ENCODE data around the gene TNK1.

Gene TNK1

DNA sequence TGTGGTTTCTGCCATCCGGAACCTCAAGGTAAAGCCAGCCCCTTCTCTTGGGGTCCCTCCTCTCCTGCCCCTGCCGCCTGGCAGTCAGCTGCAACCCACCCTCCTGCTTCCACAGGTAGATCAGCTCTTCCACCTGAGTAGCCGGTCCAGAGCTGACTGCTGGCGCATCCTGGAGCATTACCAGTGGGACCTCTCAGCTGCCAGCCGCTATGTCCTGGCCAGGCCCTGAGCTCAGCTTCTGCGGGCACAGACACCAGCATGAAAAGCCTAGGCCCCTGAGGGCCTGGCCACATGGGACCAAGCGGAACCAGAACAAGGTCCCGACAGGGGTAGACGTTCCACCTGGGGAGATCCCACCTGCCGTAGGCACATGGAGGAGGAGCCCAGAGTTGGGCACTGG is 8.0 kb downstream of the TNK1 start:
- ATAC-seq (ENCODE audit: insufficient read depth, low read depth), result no peak
- Histone ChIP-seq H3K4me3 (ENCODE audit: low read depth in 1 of 2, low read length in 2 of 2) (no peak overlapping the region), H2AFZ (ENCODE audit: low read depth, low read length) (no peak overlapping the region), H4K20me1 (ENCODE audit: insufficient read depth, low read length) (no peaks in the 10 kb centered on the region), H3K4me1 (ENCODE audit: insufficient read depth, low read length) (peaks cover 18% of the 10 kb centered on the region), H3K9me3 (ENCODE audit: insufficient read depth, low read length, severe bottlenecking) (no peaks in the 10 kb centered on the region), H3K79me2 (ENCODE audit: insufficient read depth, low read length) (no peaks in the 10 kb centered on the region), H3K9ac (ENCODE audit: low read depth, low read length) (no peak overlapping the region), H3K27me3 (ENCODE audit: insufficient read depth, low read length, poor library complexity) (peaks cover 10% of the 10 kb centered on the region), H3K27ac (ENCODE audit: low read length) (no peak overlapping the region), H3K4me2 (ENCODE audit: insufficient read depth, low read length) (no peak overlapping the region), H3K36me3 (ENCODE audit: insufficient read depth, low read length) (no peaks in the 10 kb centered on the region)
- no peak for DNase-seq
- TF ChIP-seq CTCF (IDR thresholded peaks at IDR 0.05; ENCODE audit: borderline replicate concordance, extremely low read depth, low read length, poor library complexity, severe bottlenecking) (no peak), EZH2 (IDR thresholded peaks at IDR 0.05; ENCODE audit: borderline replicate concordance, low read depth, low read length, severe bottlenecking) (no peak)

DNA sequence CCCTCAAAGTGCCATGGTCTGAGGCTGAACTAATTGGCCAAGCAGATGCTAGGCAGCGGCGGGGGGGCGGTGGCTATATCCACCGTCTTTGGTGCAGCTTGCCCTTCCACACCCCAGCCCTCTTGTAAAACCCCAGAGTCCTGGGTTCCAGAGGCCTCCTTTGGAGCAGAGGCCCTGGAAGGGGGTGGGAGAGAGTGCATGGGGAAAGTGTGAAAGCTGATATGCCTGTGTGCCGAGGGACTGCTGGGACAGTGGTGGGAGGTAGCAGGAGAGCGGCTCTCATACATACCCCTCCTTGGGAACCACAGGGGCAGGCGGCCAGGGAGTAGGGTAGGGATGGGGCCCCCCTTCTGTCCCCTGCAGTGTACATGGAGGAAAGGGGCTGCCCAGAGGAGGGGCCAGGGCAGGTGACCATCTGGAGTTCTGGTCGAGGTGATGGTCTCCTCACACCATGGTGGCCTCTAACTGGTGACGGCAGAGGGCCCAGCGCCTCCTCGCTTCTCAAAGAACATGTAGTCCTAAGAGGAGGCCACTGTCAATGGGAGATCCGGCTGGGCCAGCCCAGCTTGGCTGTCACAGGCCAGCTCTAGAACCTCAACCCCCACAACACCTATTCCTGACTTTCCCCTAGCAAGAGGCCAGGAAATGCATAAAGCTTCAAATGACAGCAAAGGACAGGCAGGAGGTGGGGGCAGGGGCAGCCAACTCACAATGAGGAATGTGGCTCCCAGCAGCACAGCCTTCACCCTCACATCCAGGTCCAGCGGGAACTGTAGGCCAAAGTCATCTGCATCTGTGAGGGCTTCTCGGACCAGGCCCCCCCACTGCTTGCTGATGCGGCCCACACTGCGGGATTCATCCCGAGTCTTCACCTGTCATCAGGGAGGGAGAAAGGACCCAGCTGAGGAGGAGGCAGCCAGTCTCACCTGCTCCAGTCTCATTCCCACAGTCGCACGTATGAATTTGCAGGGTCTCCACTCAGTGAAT is 9.3 kb downstream of the TNK1 start:
- Histone ChIP-seq H3K9ac (ENCODE audit: low read depth, low read length) (no peak overlapping the region), H4K20me1 (ENCODE audit: insufficient read depth, low read length) (no peaks in the 10 kb centered on the region), H3K4me1 (ENCODE audit: insufficient read depth, low read length) (peaks cover 19% of the 10 kb centered on the region), H3K9me3 (ENCODE audit: insufficient read depth, low read length, severe bottlenecking) (no peaks in the 10 kb centered on the region), H3K79me2 (ENCODE audit: insufficient read depth, low read length) (no peaks in the 10 kb centered on the region), H3K36me3 (ENCODE audit: insufficient read depth, low read length) (no peaks in the 10 kb centered on the region), H2AFZ (ENCODE audit: low read depth, low read length) (no peak overlapping the region), H3K4me2 (ENCODE audit: insufficient read depth, low read length) (no peak overlapping the region), H3K27ac (ENCODE audit: low read length) (no peak overlapping the region), H3K4me3 (ENCODE audit: low read depth in 1 of 2, low read length in 2 of 2) (no peak overlapping the region), H3K27me3 (ENCODE audit: insufficient read depth, low read length, poor library complexity) (no peaks in the 10 kb centered on the region)
- no peak for TF ChIP-seq EZH2 (IDR thresholded peaks at IDR 0.05; ENCODE audit: borderline replicate concordance, low read depth, low read length, severe bottlenecking)
- no peak for TF ChIP-seq CTCF (IDR thresholded peaks at IDR 0.05; ENCODE audit: borderline replicate concordance, extremely low read depth, low read length, poor library complexity, severe bottlenecking)
- ATAC-seq (ENCODE audit: insufficient read depth, low read depth), result no peak
- no peak for DNase-seq

DNA sequence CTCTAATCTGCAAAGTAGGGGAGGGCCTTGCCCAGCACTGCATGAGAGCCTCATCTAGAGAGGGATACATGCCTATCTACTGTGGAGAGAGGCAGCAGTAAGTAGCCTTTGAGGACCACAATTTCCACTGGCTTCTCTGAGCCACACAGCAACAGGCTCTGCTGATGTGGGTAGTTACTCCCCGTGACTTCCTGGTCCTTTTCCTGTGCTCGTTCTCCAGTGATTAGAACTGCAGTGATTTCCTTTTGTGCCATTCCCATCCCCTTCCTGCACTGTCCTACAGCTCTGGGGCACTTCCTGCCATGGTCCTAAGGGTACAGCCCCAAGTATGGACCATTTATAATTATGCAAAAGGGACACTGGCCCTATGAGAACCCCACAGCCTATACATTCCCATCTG is 10.4 kb downstream of the TNK1 start:
- Histone ChIP-seq H3K4me1 (ENCODE audit: insufficient read depth, low read length) (peaks cover 20% of the 10 kb centered on the region), H3K36me3 (ENCODE audit: insufficient read depth, low read length) (no peaks in the 10 kb centered on the region), H3K27me3 (ENCODE audit: insufficient read depth, low read length, poor library complexity) (no peaks in the 10 kb centered on the region), H3K4me3 (ENCODE audit: low read depth in 1 of 2, low read length in 2 of 2) (no peak overlapping the region), H2AFZ (ENCODE audit: low read depth, low read length) (no peak overlapping the region), H3K9ac (ENCODE audit: low read depth, low read length) (no peak overlapping the region), H3K9me3 (ENCODE audit: insufficient read depth, low read length, severe bottlenecking) (no peaks in the 10 kb centered on the region), H3K79me2 (ENCODE audit: insufficient read depth, low read length) (no peaks in the 10 kb centered on the region), H3K4me2 (ENCODE audit: insufficient read depth, low read length) (no peak overlapping the region), H4K20me1 (ENCODE audit: insufficient read depth, low read length) (no peaks in the 10 kb centered on the region), H3K27ac (ENCODE audit: low read length) (no peak overlapping the region)
- TF ChIP-seq CTCF (IDR thresholded peaks at IDR 0.05; ENCODE audit: borderline replicate concordance, extremely low read depth, low read length, poor library complexity, severe bottlenecking) (no peak), EZH2 (IDR thresholded peaks at IDR 0.05; ENCODE audit: borderline replicate concordance, low read depth, low read length, severe bottlenecking) (no peak)
- DNase-seq (no peak), ATAC-seq (ENCODE audit: insufficient read depth, low read depth) (no peak)

All from DND-41 (cell line).